H1 (cell line): ENCODE results near the gene TRAPPC12. TPM values are rescaled to one million over a fixed set of nuclear protein-coding genes. Genes with fewer than 3 reads are reported as not detected.

Experiments
- CTCF ChIA-PET: fragments of 300-600 bp; sonication (Branson Sonifier 250); formaldehyde crosslinking; loops from one replicate; lab custom pipeline; 2021; ENCODE audit not compliant: partially characterized antibody; lab: Charles Lee
- POLR2A ChIA-PET: fragments of 300-600 bp; sonication (Branson Sonifier 250); formaldehyde crosslinking; loops from one replicate; lab custom pipeline; 2021; ENCODE audit warnings: inconsistent platforms; ENCODE audit not compliant: partially characterized antibody; lab: Charles Lee
- DNase-seq, 2 experiments: peaks; one replicate each; pipeline versions ENCODE4 v3.0.0 to v3.0.0-alpha.2; 2010 to 2022; ENCODE audit warnings: low spot score in 2 of 2, low read depth in 1 of 2, mixed read lengths in 1 of 2
- FAIRE-seq: peaks from 2 replicates; lab custom pipeline; 2011; peaks lifted over from hg19 to GRCh38; lab: Jason Lieb, UNC
- H2AFZ ChIP-seq: 2 replicates; pipeline ENCODE4 v1.8.1; 2012; ENCODE audit warnings: low read length, inconsistent platforms
- H2AK5ac ChIP-seq: 2 replicates; pipeline ENCODE4 v1.6.1; 2013; ENCODE audit warnings: low read depth, low read length
- H2BK120ac ChIP-seq: replicated peaks from 2 replicates; pipeline ENCODE3; 2013; ENCODE audit warnings: low read depth, low read length, inconsistent platforms
- H2BK12ac ChIP-seq: 2 replicates; pipeline ENCODE4 v1.6.1; 2013; ENCODE audit warnings: low read depth, low read length
- H2BK15ac ChIP-seq: 2 replicates; pipeline ENCODE4 v1.6.1; 2013; ENCODE audit warnings: low read length
- H2BK20ac ChIP-seq: 2 replicates; pipeline ENCODE4 v1.6.1; 2013; ENCODE audit warnings: low read length
- H2BK5ac ChIP-seq: 2 replicates; pipeline ENCODE4 v1.6.1; 2013; ENCODE audit warnings: low read depth, low read length
- H3K14ac ChIP-seq: 2 replicates; pipeline ENCODE4 v1.6.1; 2013; ENCODE audit warnings: inconsistent platforms; ENCODE audit not compliant: insufficient read length
- H3K18ac ChIP-seq: 2 replicates; pipeline ENCODE4 v1.6.1; 2013; ENCODE audit warnings: low read length; ENCODE audit errors: extremely low read depth
- H3K23ac ChIP-seq: 2 replicates; pipeline ENCODE4 v1.6.1; 2013; ENCODE audit warnings: inconsistent platforms; ENCODE audit not compliant: insufficient read length
- H3K23me2 ChIP-seq: 2 replicates; pipeline ENCODE4 v1.6.1; 2013; ENCODE audit warnings: low read depth, low read length
- H3K27ac ChIP-seq: 2 replicates; pipeline ENCODE4 v1.6.1; 2011; ENCODE audit warnings: low read depth, low read length, inconsistent platforms
- H3K27me3 ChIP-seq, 4 experiments: replicated peaks in 1 of 4; 1 replicate in 1 of 4; 2 replicates in 3 of 4; pipeline versions ENCODE4 v1.6.1 to v1.8.1; 2011 to 2013; ENCODE audit warnings: low read length in 3 of 4, mild to moderate bottlenecking in 3 of 4, inconsistent platforms in 2 of 4, mixed read lengths in 2 of 4, moderate library complexity in 1 of 4; ENCODE audit not compliant: control insufficient read depth in 3 of 4, insufficient read depth in 3 of 4; ENCODE audit errors: extremely low read depth in 1 of 4
- H3K36me3 ChIP-seq, 4 experiments: 2 replicates each; pipeline versions ENCODE4 v1.6.1 to v1.8.1; 2011 to 2013; ENCODE audit warnings: mild to moderate bottlenecking in 4 of 4, low read length in 3 of 4, moderate library complexity in 2 of 4, control low read depth in 1 of 4, inconsistent platforms in 1 of 4; ENCODE audit not compliant: insufficient read depth in 4 of 4, control insufficient read depth in 2 of 4
- H3K4ac ChIP-seq: replicated peaks from 2 replicates; pipeline ENCODE3; 2013; ENCODE audit warnings: low read length, low read depth, mixed read lengths, inconsistent platforms; ENCODE audit not compliant: insufficient read length
- H3K4me1 ChIP-seq, 4 experiments: replicated peaks in 1 of 4; 1 replicate in 1 of 4; 2 replicates in 3 of 4; pipeline versions ENCODE4 v1.6.1 to v1.8.1; 2011 to 2013; ENCODE audit warnings: low read length in 3 of 4, inconsistent platforms in 2 of 4, mixed read lengths in 1 of 4; ENCODE audit not compliant: insufficient read depth in 4 of 4, control insufficient read depth in 3 of 4
- H3K4me2 ChIP-seq, 2 experiments: 2 replicates each; pipeline versions ENCODE4 v1.6.1 to v1.8.1; 2011 to 2013; ENCODE audit warnings: low read depth in 2 of 2, low read length in 2 of 2, control low read depth in 1 of 2, inconsistent platforms in 1 of 2, mild to moderate bottlenecking in 1 of 2; ENCODE audit not compliant: insufficient read depth in 1 of 2
- H3K4me3 ChIP-seq, 4 experiments: fragments of 200-600, 300-600 bp in 1 of 4; sonication (generic), shearing (Covaris generic), sonication (Bioruptor Twin) in 1 of 4; 2 replicates each; pipeline versions ENCODE4 v1.5.1 to v1.8.1; 2011 to 2016; ENCODE audit warnings: low read length in 4 of 4, low read depth in 3 of 4, control low read depth in 2 of 4, inconsistent platforms in 2 of 4, mild to moderate bottlenecking in 2 of 4, mixed read lengths in 1 of 4, moderate library complexity in 1 of 4; ENCODE audit not compliant: insufficient read depth in 2 of 4; ENCODE audit errors: extremely low read depth in 1 of 4
- H3K56ac ChIP-seq: replicated peaks from 2 replicates; pipeline ENCODE3; 2013; ENCODE audit warnings: low read depth, mild to moderate bottlenecking, mixed read lengths, low read length, inconsistent platforms; ENCODE audit not compliant: insufficient read length
- H3K79me1 ChIP-seq: 2 replicates; pipeline ENCODE4 v1.6.1; 2013; ENCODE audit warnings: low read depth, low read length, control low read depth
- H3K79me2 ChIP-seq, 2 experiments: 2 replicates each; pipeline versions ENCODE4 v1.6.1 to v1.8.1; 2012 to 2013; ENCODE audit warnings: low read length in 2 of 2, mild to moderate bottlenecking in 2 of 2, inconsistent platforms in 1 of 2; ENCODE audit not compliant: insufficient read depth in 2 of 2, control insufficient read depth in 1 of 2
- H3K9ac ChIP-seq, 4 experiments: replicated peaks in 1 of 4; 1 replicate in 1 of 4; 2 replicates in 3 of 4; pipeline versions ENCODE4 v1.6.1 to v1.8.1; 2011 to 2013; ENCODE audit warnings: low read depth in 3 of 4, low read length in 3 of 4, control low read depth in 2 of 4, mild to moderate bottlenecking in 2 of 4, moderate library complexity in 2 of 4, inconsistent platforms in 1 of 4; ENCODE audit errors: extremely low read depth in 1 of 4
- H3K9me3 ChIP-seq, 2 experiments: 2 replicates each; pipeline versions ENCODE4 v1.6.1 to v1.8.1; 2012 to 2013; ENCODE audit warnings: mild to moderate bottlenecking in 2 of 2, moderate library complexity in 2 of 2, control low read depth in 1 of 2, inconsistent platforms in 1 of 2, low read depth in 1 of 2, low read length in 1 of 2, mixed read lengths in 1 of 2; ENCODE audit not compliant: insufficient read depth in 2 of 2
- H4K20me1 ChIP-seq, 2 experiments: replicated peaks in 1 of 2; 2 replicates each; pipeline versions ENCODE3 to v1.8.1; 2011 to 2013; ENCODE audit warnings: inconsistent platforms in 2 of 2, low read length in 2 of 2, mild to moderate bottlenecking in 1 of 2; ENCODE audit not compliant: insufficient read depth in 2 of 2, control insufficient read depth in 1 of 2
- H4K5ac ChIP-seq: 2 replicates; pipeline ENCODE4 v1.6.1; 2013; ENCODE audit warnings: low read length, low read depth, mixed read lengths, inconsistent platforms; ENCODE audit not compliant: insufficient read length
- H4K8ac ChIP-seq: 2 replicates; pipeline ENCODE4 v1.8.0; 2013; ENCODE audit warnings: mild to moderate bottlenecking, moderate library complexity, low read length, inconsistent platforms; ENCODE audit not compliant: insufficient read depth; ENCODE audit errors: extremely low read depth
- H4K91ac ChIP-seq: replicated peaks from 2 replicates; pipeline ENCODE3; 2013; ENCODE audit warnings: low read length, mixed read lengths, inconsistent platforms; ENCODE audit not compliant: insufficient read length
- TAF7 ChIP-seq: optimal IDR thresholded peaks from 2 replicates; pipeline ENCODE3; 2011; ENCODE audit warnings: low read depth, mild to moderate bottlenecking, inconsistent platforms, low read length, moderate library complexity, borderline replicate concordance
- WGBS, 2 experiments: shearing (Covaris generic) in 1 of 2; methylation state at CpG; one replicate each; pipeline versions ENCODE4 v1.1.6 to v1.1.7; 2013 to 2015; ENCODE audit warnings: low lambda C conversion rate in 2 of 2, mixed read lengths in 2 of 2, inconsistent platforms in 1 of 2, low coverage in 1 of 2, missing lambda C conversion rate in 1 of 2; ENCODE audit not compliant: insufficient replicate concordance in 2 of 2, insufficient coverage in 1 of 2, insufficient read length in 1 of 2; ENCODE audit errors: extremely low coverage in 1 of 2, missing lambda C conversion rate in 1 of 2; 5-methylcytosine and 5-hydroxymethylcytosine counted together
- polyA plus RNA-seq, 7 experiments: library from polyadenylated mRNA; depleted of rRNA in 3 of 7; stranded (reverse) in 5 of 7; unstranded in 2 of 7; fragments of >200 nt in 5 of 7; fragments of 200-250 nt in 2 of 7; gene quantifications; 1 replicate in 5 of 7; 2 replicates in 1 of 7; 4 replicates in 1 of 7; pipeline versions ENCODE4 v1.2.1 to v1.2.3, GENCODE V29; 2011 to 2013; ENCODE audit warnings: missing spikeins in 2 of 7, mixed read lengths in 2 of 7
- total RNA-seq: library from RNA; stranded (reverse); fragmentation: NEBNext Ultra II Directional; extraction: Animal tissue kit (Norgen Biotek cat#: 25700); gene quantifications from 2 replicates; pipeline ENCODE4 v1.2.1, GENCODE V29; 2021

Gene TRAPPC12
- total and polyA plus RNA-seq, 2 of the 8 experiments (the other 6 are each of a cell fraction or from before 2014, with no cell fraction given), result 35.0 to 67.3 TPM

DNA sequence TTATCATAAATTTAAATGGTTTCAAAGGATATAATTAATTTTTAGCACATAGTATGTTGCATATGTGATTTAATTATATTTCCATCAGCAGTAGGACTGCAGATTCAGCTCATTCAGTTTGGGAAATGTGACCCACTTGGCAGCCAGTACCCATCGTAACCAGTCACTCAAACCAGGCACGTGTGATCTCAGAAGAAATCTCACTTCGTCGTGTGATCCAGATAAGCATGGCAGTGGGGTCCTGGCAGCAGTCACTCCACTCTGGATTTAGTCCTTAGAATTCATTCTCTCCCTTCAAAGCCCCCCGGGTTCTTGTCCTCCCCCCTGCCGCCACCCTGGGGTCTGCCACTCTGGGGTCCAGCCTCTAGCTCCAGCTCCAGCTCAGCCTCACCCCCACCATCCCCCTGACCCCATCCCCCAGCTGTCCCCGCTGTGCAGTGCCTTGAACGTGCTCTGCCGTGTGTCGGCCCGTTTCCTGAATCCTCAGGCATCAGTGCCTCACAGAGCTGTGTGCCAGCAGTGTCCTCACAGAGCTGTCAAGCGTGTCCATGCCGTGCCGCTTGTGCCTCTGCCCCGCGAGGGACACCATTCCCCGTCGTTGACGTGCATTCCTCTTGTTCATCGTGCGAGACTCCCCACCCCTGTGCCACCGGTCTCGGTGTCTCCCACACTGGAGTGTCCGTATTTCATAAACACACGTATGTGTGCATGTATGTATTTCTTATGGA, 34.8 kb downstream of the TRAPPC12 start:
- no peak overlapping the region for H2BK5ac ChIP-seq
- no peak overlapping the region for H3K23ac ChIP-seq
- peaks cover 0 to 3% (median 0%) of the 10 kb centered on the region in 4 experiments; a peak in 1 of 8 replicates for H3K36me3 ChIP-seq
- no peak overlapping the region for H2AK5ac ChIP-seq
- no peaks in the 10 kb centered on the region for H3K23me2 ChIP-seq
- no peak overlapping the region for H2BK20ac ChIP-seq
- peaks cover 0 to 10% of the 10 kb centered on the region in 2 experiments for H4K20me1 ChIP-seq
- H3K4ac ChIP-seq, result no peak overlapping the region
- H4K5ac ChIP-seq, result no peak overlapping the region
- DNase-seq (no peak), FAIRE-seq (no peak)
- H2AFZ ChIP-seq, result no peak overlapping the region
- no peak overlapping the region for H2BK120ac ChIP-seq
- no peak overlapping the region for H2BK12ac ChIP-seq
- POLR2A ChIA-PET, result interaction anchor here (1.5 kb wide), 1 partner anchor 9 kb away, joined by 4 read pairs; no protein-coding TSS in a partner anchor
- H3K79me2 ChIP-seq, result no peaks in the 10 kb centered on the region
- H3K4me1 ChIP-seq, result no peaks in the 10 kb centered on the region
- no peak overlapping the region for H3K4me2 ChIP-seq
- no peak overlapping the region for H3K27ac ChIP-seq
- H3K18ac ChIP-seq, result no peak overlapping the region
- H3K14ac ChIP-seq, result no peak overlapping the region
- H3K27me3 ChIP-seq, result no peaks in the 10 kb centered on the region
- no peak overlapping the region for H3K4me3 ChIP-seq
- H4K8ac ChIP-seq, result no peak overlapping the region
- peak overlapping the region; percentile 62 for H3K56ac ChIP-seq
- H4K91ac ChIP-seq, result no peak overlapping the region
- CTCF ChIA-PET, result interaction anchor here (1.1 to 3.8 kb wide), 3 partner anchors 10 to 234 kb away, joined by 3 to 54 read pairs (median 3); no protein-coding TSS in a partner anchor
- H2BK15ac ChIP-seq, result no peak overlapping the region
- TF ChIP-seq TAF7, result no peak
- WGBS, 2 experiments, result 97% methylated on average over 24 of the region's 25 CpGs; no CpG with 5 or more reads in 1 of the 2 experiments
- peaks cover 2% of the 10 kb centered on the region; the same call in 1 of the 2 replicates for H3K79me1 ChIP-seq
- H3K9ac ChIP-seq, result no peak overlapping the region
- no peaks in the 10 kb centered on the region for H3K9me3 ChIP-seq
